NCI-H748 (cell line): ENCODE data around the gene FKRP.
"Not testable (repeated sequence)": the region's sequence is repeated elsewhere in the genome, so short reads cannot be mapped to it uniquely, and the experiment has no call there.

Source experiments
- DNase-seq: peaks from one replicate; lab custom pipeline; 2025; ENCODE audit not compliant: unreplicated experiment; lab: John Stamatoyannopoulos, UW

The FKRP gene

DNA sequence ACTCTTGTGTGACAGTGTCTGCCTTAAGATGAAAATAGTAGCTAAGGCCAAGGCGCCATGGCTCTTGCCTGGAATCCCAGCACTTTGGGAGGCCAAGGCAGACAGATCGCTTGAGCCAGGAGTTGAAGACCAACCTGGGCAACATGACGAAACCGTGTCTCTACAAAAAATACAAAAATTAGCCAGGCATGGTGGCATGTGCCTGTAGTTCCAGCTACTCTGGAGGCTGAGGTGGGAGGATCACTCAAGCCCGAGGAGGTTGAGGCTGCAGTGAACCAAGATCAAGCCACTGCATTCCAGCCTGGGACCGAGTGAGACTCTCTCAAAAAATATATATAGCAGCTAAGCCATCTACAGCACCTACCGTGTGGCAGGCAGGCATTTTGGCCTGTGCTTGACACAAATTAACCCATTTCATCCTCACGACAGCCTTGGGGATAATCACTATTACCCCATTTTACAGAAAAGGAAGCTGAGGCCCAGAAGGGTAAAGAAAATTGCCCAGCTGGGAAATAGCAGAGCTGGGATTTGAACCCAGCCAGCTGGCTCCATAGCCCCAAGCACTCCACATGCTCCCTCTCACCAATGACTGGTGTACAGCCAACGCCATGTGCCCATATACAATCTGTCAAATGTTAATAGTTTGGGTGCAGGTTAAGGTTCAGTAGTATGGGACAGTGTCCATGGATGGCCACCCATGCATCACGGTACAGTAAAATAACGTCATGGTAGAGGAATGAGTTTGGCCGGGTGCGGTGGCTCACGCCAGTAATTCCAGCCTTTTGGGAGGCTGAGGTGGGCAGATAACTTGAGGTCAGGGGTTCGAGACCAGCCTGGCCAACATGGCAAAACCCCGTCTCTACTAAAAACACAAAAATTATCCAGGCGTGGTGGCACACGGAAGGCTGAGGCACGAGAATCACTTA lies 39.5 kb downstream of the FKRP start:
- no peak for DNase-seq

DNA sequence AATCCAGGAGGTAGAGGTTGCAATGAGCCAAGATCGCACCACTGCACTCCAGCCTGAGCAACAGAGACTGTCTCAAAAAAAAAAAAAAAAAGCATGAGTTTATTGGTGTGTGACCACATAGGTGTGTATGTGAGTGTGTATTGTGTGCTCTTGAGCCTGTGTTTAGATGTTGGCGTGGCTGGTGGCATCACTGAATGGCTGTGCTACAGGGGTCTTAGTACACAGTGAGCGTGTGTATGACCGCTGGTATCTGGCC lies 40.1 kb downstream of the FKRP start:
- DNase-seq = no peak

DNA sequence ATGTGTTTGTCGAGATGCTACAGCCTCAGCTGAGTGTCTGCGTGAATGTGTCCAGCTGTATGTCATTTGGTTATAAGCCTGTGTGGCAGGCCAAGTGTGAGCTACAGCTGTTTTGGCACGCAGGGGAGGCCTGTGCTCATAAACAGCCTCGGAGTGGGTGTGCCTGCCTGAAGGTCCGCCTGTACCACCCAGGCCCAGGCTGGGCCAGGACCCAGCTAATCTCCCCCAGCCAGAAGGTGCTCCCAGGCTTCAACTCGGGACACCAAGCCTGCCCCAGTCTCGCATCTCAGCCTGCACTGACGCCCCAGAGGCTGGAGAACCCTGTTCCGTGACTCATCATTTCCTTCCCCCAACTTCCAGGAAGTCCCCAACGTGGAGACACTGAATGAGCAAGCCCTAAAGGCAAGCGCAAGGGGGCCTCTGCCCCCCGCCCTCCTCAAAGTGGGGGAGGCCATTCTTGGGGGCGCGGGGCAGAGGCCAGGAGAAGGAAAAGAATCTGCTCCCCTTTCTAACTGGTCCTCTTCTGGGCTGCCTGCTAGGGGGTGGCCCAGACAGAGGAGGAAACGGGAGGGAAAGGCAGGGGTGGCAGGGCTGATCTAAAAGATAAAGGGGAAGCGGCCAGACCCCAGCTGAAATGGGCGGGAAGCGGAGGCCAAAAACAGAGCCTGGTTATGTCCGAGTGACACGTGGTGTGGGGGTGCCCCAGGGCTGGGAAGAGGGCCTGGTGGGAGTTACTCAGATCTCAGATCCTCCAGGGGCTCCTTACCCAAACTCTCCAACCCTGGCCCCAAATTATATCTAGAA lies 40.6 kb downstream of the FKRP start:
- DNase-seq = peak; percentile 66

DNA sequence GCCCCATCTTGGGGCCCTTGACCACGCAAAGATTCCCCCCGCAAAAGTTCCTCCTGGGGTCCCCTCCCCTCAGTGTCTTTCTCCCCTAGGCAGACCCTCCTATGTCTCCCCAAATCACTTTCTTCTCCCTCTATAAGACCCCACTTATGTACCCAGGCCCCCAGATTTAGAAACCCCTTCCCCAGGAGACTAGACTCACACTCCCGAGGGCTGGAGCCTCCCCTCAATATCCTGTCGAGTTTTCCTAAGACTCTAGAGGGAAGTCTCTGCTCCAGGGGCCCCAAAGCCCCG lies 41.1 kb downstream of the FKRP start:
- no peak for DNase-seq

DNA sequence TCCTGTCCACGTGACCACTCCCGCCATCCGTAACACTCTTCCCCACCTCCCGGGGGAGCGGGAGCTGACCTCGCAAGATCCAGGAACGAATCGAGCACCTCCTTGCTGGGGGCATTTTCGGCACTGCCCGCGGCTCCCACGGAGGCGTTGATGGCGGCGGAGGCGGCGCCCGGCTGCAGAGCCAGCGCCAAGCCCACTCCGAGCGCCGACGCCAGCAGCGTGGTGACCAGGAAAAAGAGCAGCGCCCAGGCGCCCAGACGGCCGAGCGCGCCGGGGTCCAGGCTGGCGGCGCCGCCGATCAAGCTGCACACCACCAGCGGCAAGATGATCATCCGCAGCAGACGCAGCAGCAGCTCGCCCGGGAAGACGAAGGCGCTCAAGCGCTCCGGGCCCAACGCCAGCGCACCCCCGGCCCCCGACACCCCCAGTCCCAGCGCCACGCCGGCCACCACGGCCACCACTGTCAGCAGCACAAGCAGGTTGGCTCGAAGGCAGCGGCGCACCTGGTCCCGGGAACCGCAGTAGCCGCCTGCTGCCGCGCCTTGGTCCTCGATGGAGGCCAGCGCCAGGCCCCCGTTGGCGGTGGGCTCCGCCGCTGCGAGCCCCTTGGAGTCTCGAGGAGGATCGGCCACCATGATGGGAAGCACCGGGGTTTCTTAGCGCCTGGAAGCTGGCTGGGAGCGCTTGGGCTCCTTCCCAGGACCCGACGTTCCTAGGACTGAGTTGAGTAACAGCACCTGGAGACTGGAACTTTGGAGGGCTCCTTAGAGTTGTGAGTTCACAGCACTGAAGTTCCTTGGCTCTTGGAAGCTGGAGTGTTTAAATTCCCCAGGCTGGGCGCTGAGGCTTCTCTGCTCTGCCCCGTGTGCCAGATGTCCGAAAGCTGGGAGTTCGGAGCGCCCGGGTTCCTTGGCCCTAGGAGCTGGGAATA lies 41.7 kb downstream of the FKRP start:
- DNase-seq = peak; percentile 73

DNA sequence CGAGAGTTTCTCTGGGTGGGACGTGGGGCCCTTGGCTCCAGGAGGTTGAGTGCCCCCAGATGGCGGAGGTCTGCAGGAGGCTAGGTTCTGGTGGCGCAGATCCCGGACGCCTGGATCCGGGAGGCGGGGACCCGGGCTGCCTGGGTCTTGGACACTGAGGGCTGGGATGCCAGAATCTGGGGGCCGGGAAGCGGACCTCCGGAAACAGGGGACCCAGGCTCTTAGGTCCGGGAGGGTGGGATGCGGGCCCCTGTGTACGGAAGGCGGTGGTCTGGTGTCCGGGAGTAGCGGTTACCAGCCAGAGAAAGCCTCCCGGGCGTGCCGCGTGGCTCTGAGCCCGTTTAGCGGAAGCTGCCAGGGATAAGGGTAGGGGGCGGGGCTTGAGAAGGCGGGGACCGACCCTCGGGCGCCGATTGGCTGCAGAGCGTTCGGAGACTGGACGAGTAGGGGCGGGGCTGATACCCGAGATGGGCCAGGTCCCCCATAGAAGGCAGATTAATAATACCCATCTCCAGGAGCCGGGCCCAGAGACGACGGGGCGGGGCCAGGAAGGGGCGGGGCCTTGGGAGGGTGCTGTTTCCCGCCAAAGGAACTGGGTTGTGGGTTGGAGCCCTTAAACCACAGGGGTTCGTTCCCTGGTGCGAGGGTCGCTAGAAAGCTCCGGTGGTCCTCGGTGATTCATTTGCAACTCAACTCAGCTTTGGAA lies 42.6 kb downstream of the FKRP start, which contains the start of gene SLC1A5:
TSS of gene SLC1A5 (minus strand) at position 333 of the 706 bp plus-strand sequence. CDS start 629 bp downstream, outside the sequence.
- DNase-seq = peak; percentile 99

DNA sequence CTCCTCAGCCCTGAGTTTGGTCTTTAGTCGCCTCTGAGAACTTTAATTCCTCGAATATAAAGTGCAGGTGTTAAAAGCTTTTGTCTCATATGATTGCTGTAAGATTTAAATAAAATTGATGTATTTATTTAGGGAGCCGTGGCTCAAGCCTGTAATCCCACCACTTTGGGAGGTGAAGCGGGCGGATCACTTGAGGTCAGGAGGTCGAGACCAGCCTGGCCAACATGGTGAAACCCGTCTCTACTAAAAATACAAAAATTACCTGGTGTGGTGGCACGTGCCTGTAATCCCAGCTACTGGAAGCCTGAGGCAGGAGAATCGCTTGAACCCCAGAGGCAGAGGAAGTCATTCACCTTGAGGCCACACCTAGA lies 43.1 kb downstream of the FKRP start:
- DNase-seq = no peak

DNA sequence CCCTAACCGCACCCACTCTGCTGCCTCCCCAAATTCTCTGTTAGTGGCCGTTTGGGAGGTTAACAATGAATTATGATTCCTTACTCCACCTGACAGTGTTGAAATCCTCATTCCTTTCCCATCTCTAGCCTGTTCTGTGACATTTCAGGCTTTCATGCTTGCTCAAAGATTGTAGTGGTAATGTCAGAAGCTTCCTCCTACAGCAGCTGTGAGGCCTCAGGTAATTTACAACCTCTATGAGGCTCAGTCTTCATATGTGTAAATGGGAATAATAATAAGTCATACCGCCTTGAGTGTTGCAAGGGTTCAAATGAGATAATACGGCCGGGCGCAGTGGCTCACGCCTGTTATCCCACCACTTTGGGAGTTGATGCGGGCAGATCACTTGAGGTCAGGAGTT lies 43.5 kb downstream of the FKRP start:
- no peak for DNase-seq

DNA sequence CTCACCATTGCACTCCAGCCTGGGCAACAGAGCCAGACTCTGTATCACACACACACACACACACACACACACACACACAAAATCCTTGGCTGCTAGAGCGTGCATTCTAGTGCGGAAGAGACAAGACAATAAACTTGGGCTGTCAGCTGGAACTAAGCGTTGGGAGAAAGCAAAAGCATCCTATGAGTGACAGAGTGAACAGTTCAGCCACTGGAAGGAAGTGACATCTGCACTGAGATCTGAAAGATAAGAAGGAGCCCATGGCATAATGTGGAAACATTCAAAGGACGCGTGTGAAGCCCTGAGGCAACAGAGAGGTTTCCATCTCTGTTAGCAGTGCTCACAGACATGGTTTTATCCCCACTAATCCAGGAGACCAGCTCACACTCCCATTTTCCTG lies 46.1 kb downstream of the FKRP start:
- no peak for DNase-seq

DNA sequence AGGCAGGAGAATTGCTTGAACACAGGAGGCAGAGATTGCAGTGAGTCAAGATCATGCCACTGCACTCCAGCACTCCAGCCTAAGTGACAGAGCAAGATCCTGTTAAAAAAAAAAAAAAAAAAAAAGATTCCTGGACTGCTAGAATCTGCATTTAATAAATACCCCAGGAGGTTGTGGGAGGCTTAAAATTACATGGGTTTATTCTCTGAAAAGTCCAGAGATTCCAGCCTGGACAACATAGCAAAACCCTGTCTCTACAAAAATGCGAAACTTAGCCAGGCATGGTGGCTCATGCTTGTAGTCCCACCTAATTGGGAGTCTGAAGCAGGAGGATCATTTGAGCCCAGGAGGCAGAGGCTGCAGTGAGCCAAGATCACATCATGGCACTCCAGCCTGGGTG lies 52.0 kb downstream of the FKRP start:
- no peak for DNase-seq

DNA sequence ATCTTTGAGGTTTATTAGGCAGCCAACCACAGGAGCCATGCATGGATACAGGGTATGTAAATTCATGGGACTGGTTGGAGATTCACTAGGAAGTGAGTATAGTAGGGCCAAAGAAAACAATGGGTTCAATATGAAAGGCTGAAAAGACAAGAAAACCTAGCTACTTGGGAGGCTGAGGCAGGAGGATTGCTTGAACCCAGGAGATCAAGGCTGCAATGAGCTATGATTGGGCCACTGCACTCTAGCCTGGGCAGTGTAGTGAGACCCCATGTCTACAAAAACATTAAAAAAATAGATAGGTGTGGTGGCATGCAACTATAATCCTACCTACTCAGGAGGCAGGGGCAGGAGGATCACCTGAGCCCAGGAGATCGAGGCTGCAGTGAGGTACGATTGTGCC lies 52.9 kb downstream of the FKRP start:
- no peak for DNase-seq

DNA sequence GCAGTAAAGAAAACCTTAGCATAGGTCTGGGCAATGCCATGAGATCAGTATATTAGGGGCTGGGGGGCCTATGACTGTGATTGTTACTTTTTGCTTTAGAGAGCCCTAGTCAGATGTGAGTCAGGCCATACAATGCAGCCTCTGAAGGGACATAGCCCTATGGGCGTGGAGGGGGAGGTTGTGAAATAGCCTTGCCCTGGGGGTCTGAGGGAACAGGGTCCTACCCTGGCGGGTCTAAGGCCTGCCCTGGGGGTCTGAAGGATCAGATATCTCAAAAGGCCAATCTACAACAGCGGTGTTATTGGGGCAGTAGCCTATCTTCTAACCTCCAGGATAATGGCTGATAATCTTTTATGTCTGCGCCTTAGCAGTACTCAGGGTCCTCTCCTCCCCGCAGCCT lies 56.3 kb downstream of the FKRP start:
- DNase-seq = no peak

DNA sequence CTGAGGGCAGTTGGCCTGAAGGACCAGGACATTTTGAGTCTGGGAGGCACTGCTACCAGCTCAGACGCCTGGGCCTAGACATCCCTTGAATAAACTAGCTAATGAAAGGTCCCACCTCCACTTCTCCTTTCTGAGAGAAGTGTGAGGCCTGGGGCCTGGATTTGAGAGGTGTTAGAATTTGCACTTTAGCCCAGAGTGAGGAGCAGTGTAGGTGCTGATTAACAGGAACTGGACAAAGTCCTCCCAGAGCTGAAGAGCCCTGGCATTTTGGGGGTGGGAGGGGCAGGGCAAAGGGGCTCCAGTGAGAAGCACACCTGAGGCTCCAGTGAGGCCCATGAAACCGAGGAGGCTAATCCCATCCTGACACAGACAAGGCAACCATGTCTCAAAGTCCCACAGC lies 57.7 kb downstream of the FKRP start:
- DNase-seq = no peak

DNA sequence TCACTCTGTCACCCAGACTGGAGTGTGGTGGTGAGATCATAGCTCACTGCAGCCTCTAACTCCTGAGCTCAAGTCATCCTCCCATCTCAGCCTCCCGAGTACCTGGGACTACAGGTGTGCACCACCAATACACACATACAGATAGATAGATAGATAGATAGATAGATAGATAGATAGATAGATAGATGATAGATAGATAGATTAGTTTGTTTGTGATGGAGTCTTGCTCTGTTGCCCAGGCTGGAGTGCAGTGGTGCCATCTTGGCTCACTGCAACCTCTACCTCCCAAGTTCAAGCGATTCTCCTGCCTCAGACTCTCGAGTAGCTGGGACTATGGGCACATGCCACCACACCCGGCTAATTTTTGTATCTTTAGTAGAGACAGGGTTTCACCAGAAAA lies 58.6 kb downstream of the FKRP start:
- not testable (repeated sequence) for DNase-seq

DNA sequence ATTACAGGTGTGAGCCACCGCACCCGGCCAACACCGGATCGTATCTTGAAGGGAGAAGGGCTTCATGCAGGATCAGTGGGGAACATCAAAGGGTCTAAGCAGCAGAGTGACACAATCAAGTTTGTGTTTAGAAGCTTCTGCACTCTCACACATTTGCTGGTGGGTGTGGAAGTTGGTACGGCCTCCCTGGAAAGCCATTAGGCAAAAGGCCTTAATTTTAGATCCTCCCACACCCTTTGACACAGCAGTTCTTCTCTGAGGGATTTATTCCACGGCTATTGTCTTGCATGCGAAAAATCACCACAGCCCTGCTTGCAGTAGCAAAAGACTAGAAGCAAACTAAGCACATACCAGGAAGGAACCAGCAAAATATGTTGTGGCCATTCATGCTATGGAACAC lies 60.8 kb downstream of the FKRP start:
- no peak for DNase-seq
